ENCODE measurements around the gene SLC25A51.

SLC25A51 gene, protein sequence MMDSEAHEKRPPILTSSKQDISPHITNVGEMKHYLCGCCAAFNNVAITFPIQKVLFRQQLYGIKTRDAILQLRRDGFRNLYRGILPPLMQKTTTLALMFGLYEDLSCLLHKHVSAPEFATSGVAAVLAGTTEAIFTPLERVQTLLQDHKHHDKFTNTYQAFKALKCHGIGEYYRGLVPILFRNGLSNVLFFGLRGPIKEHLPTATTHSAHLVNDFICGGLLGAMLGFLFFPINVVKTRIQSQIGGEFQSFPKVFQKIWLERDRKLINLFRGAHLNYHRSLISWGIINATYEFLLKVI

DNA sequence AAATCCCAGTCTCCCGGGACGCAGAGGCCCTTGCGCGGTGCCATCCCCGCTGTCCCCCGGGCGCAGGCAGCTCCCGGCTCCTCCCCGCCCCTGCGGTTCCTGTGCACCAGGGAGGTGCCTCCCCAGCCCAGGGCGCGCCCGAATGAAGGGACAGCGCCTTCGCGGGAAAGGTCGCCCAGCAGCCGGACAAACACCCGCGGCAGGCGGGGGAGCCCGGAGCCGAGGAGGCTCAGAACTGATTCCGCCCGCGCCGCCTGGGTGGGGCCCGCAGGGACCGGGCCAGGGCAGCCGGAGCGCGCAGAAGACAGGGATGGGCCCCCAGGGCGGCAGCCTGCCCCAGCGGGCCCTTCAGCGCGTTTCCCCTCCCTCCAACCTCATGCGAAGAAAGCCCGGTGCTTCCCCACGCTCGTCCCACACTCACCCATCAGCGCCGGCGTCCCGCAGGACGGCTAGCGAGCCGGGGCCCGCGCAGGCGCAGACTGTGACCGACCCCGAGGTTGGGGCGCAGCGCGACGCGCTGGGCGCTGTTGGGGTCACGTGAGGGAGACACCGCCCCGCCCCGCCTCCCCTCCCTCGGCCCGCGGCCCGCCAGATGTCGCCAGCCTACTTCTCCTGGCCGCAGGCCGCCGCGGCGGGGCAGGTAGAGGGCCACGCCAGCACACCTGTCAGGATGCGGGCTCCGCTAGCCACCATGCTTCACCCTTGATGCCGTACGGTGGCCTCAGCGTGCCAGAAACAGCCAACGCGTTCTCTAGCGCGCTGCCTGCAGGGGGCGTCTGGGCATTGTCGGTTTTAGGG, at the start of gene SLC25A51:
Gene SLC25A51, minus strand, starts transcription at position 481 of the 798 bp plus-strand sequence. CDS start 15,577 bp downstream, outside the sequence.
- peak; percentile 87 to 97 (median 94) for DNase-seq

DNA sequence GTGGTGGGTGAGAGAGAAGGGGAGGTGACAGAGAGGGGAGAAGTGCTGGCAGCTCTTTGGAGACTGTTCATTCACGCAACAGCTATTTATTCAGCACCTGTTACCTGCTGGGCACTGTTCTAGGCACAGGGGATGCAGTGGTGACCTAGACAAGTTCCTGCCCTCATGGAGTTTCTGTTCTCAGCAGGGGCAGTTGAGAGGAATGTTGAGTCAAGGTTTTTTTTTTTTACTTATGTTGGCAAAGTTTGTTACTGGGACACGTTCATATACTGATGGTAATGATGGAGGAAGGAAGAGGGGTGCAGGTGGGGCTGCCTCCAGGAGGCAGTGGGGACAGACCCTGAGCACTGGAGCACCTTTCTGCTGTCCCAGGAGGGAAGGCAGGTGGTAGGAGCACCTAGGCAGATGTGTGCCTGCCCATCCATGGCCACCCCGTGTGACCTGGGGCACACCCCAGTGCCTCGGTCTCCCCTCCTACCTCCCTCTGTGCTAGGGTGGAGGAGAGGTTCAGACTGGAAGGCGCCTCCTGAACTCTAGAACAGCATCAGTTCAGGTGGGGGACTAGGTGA, 49.4 kb upstream of the SLC25A51 start:
- peak in 1 of 42 donors; percentile 30 for DNase-seq
- intact Hi-C loops (cut with DNase I) = no loop called here

More for the DNA sequence above, at the start of gene SLC25A51:
- intact Hi-C loops (cut with DNase I) = loop anchor here (10.0 kb wide), 2 partner anchors 251 to 419 kb away; partner anchors contain the start of gene POLR1E

DNA sequence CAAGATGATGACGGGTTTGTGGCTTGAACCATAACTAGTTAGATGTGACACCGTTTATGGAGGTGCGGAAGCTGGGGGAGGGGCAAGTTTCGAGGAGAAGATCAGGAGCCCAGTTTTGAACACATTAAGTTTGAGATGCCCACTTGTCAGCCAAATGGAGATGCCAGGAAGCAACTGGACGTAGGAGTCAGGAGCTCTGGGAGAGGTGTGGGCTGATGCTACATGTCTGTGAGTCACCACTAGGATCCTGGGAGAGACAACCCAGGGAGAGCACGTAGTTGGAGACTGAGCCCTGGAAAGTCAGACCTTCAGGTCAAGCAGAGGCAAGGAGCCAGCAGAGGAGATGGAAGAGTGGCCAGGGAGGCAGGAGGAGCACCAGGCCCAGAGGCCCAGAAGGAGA, 48.8 kb upstream of the SLC25A51 start:
- intact Hi-C loops (cut with DNase I) = no loop called here
- peak in 4 of 42 donors; percentile 25 to 59 (median 40) for DNase-seq

DNA sequence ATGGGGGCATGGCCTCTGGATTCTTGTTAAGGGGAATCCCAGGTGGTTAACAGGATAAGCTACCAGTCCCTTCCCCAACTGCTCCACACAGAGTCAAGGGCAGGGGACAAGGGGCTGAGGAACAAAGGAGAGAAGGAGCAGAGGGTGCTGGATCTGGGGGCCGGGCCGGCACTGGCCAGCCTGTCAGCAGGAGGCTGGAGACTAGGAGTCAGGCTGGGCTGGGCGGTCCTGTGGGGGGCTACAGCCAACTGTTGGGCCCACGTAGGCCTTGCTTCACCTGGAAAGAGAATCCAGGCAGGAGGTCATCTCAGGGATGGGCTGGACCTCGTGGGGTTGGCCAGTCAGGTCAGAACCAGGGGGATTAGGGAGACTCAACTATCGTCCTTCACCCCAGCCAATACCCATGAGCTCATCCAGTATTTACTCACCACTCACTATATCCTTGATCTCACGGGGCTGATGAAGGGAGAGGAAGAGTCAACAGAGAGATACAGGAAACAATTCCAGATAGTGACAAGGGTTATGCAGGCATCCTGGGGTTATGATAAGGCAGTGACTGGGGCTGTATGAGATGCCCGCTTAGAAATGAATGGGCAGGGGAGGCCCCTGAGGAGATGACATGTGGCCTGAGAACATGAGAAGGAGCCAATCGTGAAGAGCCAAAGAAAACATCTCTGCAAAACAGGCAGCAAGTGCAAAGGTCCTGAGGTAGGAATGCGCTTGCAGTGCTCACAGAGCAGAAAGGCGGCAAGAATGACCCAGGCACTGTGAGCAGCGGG, 47.9 kb upstream of the SLC25A51 start:
- no peak for DNase-seq
- intact Hi-C loops (cut with DNase I) = no loop called here

DNA sequence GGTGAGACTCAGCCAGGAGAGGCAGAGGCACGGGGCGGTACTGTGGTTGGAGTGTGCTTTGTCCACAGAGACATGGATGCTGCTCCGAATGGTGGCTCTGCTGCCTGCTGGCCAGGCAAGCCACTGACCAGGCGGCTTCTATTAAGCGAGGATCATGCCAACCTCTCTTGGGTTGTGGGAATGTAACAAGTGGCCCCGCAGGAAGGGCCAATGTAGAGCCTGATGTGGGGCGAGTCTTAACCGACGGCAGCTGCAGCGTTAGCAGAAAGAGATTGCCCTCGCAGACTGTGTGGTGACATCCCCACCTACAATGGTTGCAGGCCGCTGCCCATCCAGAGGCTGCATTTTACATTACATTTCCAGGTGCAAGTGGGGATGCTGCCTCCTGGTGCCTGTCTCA, 46.6 kb upstream of the SLC25A51 start:
- intact Hi-C loops (cut with DNase I) = no loop called here
- no peak for DNase-seq

DNA sequence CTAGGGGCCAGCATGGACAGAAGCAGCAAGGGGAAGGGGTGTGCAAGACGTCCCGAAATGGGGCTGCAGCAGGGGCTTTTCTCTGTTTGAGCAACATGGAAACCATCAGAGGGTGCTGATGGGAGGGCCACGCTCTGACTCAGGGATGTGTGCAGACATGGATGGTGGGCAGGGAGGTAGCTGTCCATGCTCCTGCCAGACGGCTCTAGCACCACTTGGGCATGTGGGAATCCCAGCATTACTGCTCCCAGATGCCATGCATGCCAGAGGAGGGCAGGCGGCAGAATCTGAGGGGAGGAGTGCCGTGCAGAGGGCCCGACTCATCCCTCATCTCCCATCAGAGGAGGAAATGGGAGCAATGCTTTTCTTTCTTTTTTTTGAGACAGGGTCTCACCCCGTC, 45.6 kb upstream of the SLC25A51 start:
- intact Hi-C loops (cut with DNase I) = no loop called here
- no peak for DNase-seq

DNA sequence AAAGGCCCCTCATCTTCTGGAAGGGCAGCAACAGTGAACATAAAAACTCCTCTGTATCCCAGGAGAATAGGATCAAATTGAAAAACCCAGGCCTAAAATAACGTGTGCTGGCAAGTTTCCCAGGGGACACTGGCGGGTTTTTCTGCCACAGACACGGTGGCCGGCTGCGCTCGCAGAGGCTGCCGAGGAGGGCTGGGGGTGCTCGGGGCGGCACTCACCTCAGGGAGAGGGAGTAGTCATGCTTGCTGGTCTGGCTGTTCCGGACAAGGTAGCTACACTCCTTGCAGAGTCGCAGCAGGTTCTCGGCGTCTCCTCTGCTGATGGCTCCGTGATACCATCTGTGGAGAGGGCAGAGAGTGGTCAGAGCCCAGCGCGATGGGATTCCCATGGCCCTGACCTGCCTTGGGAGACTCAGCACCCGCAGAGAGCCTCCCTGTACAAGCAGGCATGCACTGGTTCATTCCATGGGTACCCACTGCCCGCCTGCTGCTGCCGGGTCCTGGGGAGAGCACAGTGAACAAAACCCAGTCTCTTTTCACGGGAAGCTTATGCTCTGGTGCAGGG, 44.6 kb upstream of the SLC25A51 start:
- no peak for DNase-seq

DNA sequence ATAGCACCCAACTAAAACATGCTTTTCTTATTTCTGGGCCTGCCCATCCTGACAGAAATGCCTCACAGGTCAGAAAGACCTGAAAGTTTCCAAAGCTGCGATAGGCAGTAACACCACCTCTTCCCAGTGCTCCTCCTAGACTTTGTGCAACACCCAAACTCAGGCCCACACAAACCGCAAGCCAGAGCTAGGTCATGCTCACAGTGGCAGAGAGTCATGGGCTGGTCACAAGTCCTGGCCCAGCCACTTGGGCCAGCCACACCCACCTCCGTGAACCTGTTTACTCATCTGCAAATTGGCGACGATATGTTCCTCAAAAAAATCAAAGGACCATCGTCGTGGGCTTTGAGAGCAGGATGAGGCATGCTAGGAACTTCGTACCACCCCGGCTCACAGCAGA, 44.0 kb upstream of the SLC25A51 start:
- intact Hi-C loops (cut with DNase I) = no loop called here
- no peak for DNase-seq

More for the DNA sequence above, 44.6 kb upstream of the SLC25A51 start:
- intact Hi-C loops (cut with DNase I) = no loop called here

DNA sequence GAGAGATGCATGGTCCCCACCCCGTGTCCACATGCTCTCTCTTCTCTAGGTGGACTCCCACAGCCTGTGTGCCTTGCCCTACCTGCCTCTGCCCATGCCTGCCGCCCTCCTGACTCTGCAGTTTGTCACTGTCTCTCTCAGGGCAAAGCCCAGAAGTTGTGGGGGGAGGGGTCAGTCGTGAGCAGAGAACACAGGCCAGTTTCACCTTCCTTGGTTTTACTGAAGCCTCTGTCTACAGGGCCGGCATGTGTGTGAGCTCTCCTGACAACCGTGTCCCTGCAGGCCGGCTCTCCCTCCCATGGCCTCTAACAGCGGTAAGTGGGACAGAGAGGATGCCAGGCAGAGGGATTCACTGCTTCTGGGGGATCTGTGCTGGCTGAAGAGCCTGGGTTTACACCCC, 43.5 kb upstream of the SLC25A51 start:
- intact Hi-C loops (cut with DNase I) = no loop called here
- DNase-seq = no peak

DNA sequence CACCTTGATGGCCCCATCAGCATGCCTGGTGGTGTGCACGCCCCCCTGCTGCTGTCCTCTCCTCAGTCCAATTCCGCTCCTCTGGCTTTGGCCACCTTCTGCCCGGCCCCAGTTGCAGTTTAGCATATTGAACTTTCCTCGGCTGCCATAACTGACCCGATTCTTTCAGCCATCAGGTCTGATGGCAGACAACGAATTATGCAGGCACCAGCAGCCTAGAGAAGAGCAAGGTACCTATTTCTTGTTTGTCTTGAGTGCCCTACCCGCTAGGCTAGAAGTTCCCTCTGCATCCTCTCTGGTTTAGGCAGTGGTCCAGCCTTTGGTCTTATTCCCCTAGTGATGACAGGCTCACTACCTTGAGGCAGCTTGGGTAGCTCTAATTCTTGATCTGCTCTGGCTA, 43.0 kb upstream of the SLC25A51 start:
- intact Hi-C loops (cut with DNase I) = no loop called here
- no peak for DNase-seq

DNA sequence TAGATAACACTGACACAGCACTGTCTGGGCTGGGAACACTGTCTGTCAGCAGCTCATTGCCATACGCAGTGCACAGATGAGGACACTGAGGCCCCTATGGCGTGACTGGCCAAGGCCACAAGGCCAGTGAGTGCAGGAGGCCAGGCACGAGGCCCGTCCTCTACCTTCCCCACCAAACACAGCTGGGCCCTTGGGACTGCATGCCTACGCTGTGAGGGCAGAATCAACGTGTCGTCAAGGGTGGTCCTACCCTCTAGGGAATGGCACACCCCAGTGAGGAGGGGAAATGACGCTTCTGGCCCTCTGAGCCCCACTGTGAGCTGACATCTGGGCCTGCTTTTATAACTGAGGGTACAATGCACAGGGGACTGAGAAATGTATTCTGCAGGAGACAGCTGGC, 42.1 kb upstream of the SLC25A51 start:
- DNase-seq = no peak
- intact Hi-C loops (cut with DNase I) = no loop called here

DNA sequence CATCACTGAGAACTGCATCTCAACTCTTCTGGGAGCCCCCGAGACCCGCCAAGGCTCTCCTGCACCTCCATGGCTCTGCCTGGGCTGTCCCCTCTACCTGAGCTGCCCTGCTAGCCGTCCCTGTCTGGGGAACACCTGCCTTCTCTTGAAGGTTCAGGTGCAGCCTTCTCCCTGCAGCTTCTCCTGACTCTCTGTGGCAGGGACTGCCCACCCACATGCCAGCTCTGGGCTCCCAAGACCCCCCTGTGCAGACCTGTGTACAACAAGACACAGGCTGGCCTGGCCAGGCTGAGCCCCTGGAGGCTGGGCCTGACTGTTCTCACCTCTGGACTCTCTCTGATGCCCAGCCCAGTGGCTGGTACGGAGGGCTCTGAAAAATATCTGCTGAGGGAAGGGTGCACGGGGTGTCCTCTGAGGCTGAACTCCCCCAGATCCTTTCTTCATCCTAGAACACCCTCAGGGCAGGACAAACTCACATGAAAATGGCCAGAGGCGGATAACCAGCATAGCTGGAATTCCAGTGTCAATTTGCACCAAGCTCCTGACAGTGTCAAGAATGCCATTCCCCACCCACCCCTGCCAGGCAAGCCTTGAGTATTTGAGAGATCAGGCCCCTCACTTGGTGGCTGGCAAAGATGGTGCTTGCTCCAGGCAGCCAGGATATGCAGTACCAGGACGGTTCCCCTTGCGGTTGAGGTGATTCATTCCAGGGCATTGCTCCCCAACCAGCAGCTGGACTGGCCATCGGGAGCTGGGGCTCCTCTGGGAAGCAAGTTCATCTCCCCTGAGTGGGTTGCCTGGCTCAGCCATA, 40.9 kb upstream of the SLC25A51 start:
- intact Hi-C loops (cut with DNase I) = no loop called here
- DNase-seq = no peak

DNA sequence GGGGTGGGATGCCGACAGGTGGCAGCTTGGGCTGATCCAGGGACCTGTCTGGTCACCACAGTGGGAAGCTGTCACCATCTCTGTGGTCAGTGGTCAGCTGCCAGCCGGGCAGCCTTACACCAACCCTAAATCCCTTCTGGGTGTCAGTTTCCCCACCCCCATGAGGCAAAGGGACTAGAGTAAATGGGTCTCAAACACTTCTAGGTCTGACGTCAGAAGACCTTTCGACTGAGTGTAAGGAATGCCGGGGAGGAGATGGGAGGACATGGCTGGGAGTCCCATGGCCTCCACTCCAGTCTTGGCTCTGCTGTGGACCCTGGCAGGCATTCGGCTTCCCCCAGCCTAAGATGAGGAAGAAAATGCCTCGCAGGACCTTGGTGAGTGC, 40.3 kb upstream of the SLC25A51 start:
- no peak for DNase-seq
- intact Hi-C loops (cut with DNase I) = no loop called here

DNA sequence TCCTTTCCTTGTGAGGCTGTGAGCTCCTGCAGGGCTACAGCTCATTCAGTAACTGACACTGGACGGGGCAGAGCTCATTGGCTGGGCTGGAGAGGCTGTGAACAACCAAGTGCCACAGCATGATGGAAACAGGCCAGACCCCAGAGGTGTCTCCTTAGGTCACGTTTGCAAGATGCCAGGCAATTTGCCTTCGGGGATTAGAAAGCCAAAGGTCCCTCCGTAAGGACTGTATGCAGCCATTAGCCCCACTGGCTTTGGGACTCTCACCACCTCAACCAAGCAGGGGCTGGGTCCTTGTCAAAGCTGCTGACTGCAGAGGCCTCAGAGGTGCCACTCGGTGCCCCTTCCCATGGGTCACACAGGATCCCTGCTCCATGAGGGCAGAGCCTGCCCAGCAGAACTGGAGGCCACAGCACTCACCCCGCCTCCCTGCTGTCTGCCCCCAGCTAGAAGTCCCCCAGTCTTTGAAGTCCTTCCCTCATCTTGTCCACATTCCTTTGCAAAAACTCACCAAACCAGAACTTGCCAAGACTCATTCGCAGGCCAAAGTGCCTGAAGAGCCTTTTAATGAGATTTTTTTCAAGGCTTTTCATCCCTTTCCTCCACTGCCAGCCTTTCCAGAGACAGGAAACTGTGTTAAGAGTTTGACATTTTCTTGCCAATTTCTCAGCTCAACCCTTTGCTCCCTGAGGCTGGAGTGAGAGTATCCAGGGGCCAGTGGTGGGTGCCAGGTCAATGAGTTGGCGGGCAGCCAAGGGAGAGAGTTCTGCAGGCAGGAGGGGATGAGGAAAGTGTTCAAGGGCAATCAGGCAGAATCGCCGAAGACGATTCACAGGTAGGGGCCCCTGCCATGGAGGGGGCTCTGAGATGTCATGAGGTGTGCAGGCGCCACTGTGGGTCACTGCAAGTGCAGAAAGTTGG, 39.7 kb upstream of the SLC25A51 start:
- peak in 8 of 42 donors; percentile 46 to 79 (median 56) for DNase-seq
- intact Hi-C loops (cut with DNase I) = no loop called here

DNA sequence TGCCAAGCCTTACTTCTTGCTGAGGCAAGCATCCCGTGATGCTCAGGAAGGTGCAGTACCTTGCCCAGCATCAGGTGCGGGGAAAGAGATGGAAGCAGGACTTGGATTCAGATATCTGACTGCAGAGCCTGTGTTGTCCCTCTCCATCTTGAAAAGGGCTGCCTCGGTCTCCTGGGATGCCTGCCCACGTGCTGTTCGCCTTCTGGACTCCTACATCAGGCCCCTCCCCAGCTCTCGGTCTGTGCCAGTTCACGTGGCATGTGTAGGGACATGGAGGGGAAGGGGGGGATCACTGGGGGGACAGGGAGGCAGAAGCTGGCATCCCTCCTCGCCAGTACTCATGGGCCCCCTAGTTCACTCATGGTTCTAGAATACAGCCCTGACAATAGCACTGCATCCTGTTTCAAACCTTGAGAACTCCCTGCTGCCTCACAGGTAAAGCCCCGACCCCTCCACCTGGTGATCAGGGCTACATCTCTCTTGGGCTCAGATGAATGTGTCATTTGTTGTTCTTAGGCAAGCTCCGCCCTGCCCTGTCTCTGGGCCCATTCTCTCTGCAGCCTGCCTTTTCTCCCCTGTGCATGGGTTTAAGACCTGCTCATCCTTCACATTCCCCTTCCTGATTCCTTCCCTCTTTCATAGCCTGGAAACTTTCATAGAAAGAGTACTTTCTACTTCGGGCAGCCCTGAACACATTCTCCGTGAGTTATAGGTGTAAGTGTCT, 38.9 kb upstream of the SLC25A51 start:
- intact Hi-C loops (cut with DNase I) = no loop called here
- peak in 1 of 42 donors; percentile 66 for DNase-seq

DNA sequence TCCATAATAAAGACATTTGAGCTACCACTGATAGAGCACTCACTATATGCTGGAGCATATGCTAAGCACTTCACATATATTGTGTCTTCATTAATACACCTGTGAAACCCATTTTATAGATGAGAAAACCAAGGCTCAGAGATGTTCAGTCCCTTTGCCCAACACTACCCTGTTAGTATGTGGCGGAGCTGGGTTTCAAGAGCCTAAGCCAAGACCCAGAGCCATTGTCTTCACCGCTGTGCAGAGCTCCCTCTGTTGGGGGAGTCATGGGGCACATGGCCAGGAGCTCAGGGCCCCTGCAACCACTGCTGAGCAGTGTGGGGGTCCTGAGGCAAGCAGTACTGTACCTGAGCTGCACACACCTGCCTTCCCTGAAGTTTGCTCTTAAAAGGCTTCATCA, 37.3 kb upstream of the SLC25A51 start:
- DNase-seq = no peak

More for the DNA sequence above, 37.3 kb upstream of the SLC25A51 start:
- intact Hi-C loops (cut with DNase I) = no loop called here
